ENCODE data around the gene RGMA.

DNA sequence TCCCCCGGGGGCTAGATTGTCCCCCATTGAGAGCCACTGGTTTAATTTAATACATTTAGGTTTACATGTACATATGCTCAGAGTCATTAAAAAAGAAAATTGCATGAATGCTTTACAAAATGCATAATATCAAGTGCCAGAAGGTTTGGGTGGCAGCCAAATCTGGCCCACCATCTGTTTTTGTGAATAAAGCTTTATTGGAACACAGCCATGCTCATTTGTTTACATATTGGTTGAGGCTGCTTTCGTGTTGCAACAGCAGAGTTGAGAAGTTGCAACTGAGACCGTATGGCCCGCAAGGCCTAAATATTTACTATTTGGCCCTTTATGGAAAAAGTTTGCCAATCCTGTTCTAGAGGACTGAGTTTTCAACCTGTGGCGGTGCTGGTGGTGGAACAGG is 32.1 kb upstream of the RGMA start:
- TF ChIP-seq, protein P1, sequence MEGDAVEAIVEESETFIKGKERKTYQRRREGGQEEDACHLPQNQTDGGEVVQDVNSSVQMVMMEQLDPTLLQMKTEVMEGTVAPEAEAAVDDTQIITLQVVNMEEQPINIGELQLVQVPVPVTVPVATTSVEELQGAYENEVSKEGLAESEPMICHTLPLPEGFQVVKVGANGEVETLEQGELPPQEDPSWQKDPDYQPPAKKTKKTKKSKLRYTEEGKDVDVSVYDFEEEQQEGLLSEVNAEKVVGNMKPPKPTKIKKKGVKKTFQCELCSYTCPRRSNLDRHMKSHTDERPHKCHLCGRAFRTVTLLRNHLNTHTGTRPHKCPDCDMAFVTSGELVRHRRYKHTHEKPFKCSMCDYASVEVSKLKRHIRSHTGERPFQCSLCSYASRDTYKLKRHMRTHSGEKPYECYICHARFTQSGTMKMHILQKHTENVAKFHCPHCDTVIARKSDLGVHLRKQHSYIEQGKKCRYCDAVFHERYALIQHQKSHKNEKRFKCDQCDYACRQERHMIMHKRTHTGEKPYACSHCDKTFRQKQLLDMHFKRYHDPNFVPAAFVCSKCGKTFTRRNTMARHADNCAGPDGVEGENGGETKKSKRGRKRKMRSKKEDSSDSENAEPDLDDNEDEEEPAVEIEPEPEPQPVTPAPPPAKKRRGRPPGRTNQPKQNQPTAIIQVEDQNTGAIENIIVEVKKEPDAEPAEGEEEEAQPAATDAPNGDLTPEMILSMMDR (conservative IDR thresholded peaks at IDR 0.05; ENCODE audit: low read length), result no peak
- no peak for TF ChIP-seq EZH2phosphoT487 (IDR thresholded peaks at IDR 0.05; ENCODE audit: borderline replicate concordance, low read depth, low read length)

All from OCI-LY7 (cell line).